GM12801 (cell line): Measurements from ENCODE around the gene PDE4D.

Experiments
- CTCF ChIP-seq: IDR thresholded peaks from one replicate; pipeline ENCODE4 v1.5.1; 2011; ENCODE audit warnings: control low read depth; ENCODE audit not compliant: insufficient read length; ENCODE audit errors: extremely low read depth

Gene PDE4D

GRCh38 chr5:59126708-59127573, 766.6 kb downstream of the PDE4D start:
- no peak for TF ChIP-seq CTCF

- no peak for TF ChIP-seq CTCF
These were observed 767.4 kb downstream of the PDE4D start for GRCh38 chr5:59126016-59126707.

- TF ChIP-seq CTCF = no peak
These were observed 768.2 kb downstream of the PDE4D start for GRCh38 chr5:59125011-59125961.

- TF ChIP-seq CTCF = no peak
These were observed 769.6 kb downstream of the PDE4D start for GRCh38 chr5:59123595-59124561.

- no peak for TF ChIP-seq CTCF
These were observed 774.0 kb downstream of the PDE4D start for GRCh38 chr5:59119480-59119879.

- TF ChIP-seq CTCF = no peak
These were observed 776.2 kb downstream of the PDE4D start for GRCh38 chr5:59117320-59117719.
